Neural cell (in vitro differentiated cells): ENCODE measurements around the gene UBE2F.
"Not testable (repeated sequence)": the region's sequence is repeated elsewhere in the genome, so short reads cannot be mapped to it uniquely, and the experiment has no call there.

Experiments used
- POLR2AphosphoS5 ChIP-seq: IDR thresholded peaks from 2 replicates; pipeline ENCODE4 v1.6.1; 2012
- TF ChIP-seq, protein P1 (sequence below): fragments of 450-650 bp; IDR thresholded peaks from 2 replicates; pipeline ENCODE4 v1.5.1; 2014; ENCODE audit warnings: antibody characterized with exemption, mild to moderate bottlenecking, moderate library complexity; ENCODE audit not compliant: poor library complexity, severe bottlenecking

DNA sequence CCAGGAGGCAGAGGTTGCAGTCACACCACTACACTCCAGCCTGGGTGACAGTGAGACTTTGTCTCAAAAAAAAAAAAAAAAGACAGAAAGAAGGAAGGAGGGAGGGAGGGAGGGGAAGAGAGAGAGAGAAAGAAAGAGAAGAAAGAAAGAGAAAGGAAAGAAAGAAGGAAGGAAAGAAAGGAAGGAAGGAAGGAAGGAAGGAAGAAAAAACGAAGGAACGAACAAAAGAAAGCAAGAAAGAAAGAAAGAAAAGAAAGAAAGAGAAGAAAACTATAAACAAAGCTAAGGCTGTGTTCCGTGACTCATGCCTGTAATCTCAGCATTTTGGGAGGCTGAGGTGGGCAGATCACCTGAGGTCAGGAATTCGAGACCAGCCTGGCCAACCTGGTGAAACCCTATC lies 15.5 kb upstream of the UBE2F start:
- TF ChIP-seq, protein P1, sequence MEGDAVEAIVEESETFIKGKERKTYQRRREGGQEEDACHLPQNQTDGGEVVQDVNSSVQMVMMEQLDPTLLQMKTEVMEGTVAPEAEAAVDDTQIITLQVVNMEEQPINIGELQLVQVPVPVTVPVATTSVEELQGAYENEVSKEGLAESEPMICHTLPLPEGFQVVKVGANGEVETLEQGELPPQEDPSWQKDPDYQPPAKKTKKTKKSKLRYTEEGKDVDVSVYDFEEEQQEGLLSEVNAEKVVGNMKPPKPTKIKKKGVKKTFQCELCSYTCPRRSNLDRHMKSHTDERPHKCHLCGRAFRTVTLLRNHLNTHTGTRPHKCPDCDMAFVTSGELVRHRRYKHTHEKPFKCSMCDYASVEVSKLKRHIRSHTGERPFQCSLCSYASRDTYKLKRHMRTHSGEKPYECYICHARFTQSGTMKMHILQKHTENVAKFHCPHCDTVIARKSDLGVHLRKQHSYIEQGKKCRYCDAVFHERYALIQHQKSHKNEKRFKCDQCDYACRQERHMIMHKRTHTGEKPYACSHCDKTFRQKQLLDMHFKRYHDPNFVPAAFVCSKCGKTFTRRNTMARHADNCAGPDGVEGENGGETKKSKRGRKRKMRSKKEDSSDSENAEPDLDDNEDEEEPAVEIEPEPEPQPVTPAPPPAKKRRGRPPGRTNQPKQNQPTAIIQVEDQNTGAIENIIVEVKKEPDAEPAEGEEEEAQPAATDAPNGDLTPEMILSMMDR, result not testable (repeated sequence)
- not testable (repeated sequence) for TF ChIP-seq POLR2AphosphoS5
